D721Med (cell line): ENCODE results near the gene AKAP8.

Source experiments
- DNase-seq: peaks from one replicate; pipeline ENCODE4 v3.0.0; 2011; ENCODE audit warnings: low spot score; ENCODE audit not compliant: insufficient read length
- FAIRE-seq: peaks from 2 replicates; lab custom pipeline; 2011; peaks lifted over from hg19 to GRCh38; lab: Jason Lieb, UNC
- CTCF ChIP-seq: IDR thresholded peaks from 2 replicates; pipeline ENCODE4 v1.5.1; 2012; ENCODE audit warnings: mild to moderate bottlenecking, control low read depth; ENCODE audit not compliant: insufficient read depth; ENCODE audit errors: missing control alignments

The AKAP8 gene

GRCh38 chr19:15403151-15403531, 23.6 kb upstream of the AKAP8 start:
- no peak for DNase-seq
- FAIRE-seq, result no peak
- TF ChIP-seq CTCF, result no peak

- no peak for FAIRE-seq
- TF ChIP-seq CTCF, result no peak
- no peak for DNase-seq
These were observed 23.0 kb upstream of the AKAP8 start for GRCh38 chr19:15402411-15403150.

GRCh38 chr19:15401397-15401710, 21.8 kb upstream of the AKAP8 start:
- DNase-seq, result no peak
- FAIRE-seq, result no peak
- TF ChIP-seq CTCF, result no peak

- no peak for TF ChIP-seq CTCF
- DNase-seq (no peak), FAIRE-seq (no peak)
These were observed 21.2 kb upstream of the AKAP8 start for GRCh38 chr19:15400521-15401396.

- TF ChIP-seq CTCF, result no peak
- FAIRE-seq, result no peak
These were observed 20.0 kb upstream of the AKAP8 start for GRCh38 chr19:15399635-15400034.

GRCh38 chr19:15399234-15399515, 19.6 kb upstream of the AKAP8 start:
- FAIRE-seq (no peak), DNase-seq (no peak)
- no peak for TF ChIP-seq CTCF

More at GRCh38 chr19:15399635-15400034, 20.0 kb upstream of the AKAP8 start:
- no peak for DNase-seq
